Measurements from ENCODE around the gene PRKN. TPM values are rescaled to one million over a fixed set of nuclear protein-coding genes. Genes with fewer than 3 reads are reported as not detected.

The PRKN gene
- total RNA-seq, 2 donors from 2014 or later, result 10.7 to 21.2 TPM

DNA sequence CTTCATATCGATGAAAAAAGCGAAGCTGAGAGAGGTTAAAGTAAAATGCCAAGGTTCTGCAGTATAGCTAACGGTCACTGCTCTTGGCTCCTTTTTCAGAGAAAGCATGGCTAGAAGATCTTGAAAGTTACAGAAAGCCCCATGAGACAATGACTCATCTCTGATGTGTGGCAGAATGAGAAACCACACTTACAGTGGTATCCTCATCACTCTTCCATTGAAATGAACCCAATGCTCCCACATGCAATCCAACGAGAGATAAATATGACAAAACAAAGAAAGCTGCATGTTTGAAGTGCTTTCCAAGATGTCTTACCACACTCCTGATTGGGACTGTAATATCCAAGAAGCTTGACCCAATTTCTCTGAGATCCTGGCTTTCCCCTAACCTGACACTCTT, 694.9 kb downstream of the PRKN start:
- WGBS, result 69% methylated on average over 4 of the region's 4 CpGs
- no peaks in the 10 kb centered on the region for H3K9me3 ChIP-seq
- intact Hi-C loops (cut with DNase I), result no loop called here

DNA sequence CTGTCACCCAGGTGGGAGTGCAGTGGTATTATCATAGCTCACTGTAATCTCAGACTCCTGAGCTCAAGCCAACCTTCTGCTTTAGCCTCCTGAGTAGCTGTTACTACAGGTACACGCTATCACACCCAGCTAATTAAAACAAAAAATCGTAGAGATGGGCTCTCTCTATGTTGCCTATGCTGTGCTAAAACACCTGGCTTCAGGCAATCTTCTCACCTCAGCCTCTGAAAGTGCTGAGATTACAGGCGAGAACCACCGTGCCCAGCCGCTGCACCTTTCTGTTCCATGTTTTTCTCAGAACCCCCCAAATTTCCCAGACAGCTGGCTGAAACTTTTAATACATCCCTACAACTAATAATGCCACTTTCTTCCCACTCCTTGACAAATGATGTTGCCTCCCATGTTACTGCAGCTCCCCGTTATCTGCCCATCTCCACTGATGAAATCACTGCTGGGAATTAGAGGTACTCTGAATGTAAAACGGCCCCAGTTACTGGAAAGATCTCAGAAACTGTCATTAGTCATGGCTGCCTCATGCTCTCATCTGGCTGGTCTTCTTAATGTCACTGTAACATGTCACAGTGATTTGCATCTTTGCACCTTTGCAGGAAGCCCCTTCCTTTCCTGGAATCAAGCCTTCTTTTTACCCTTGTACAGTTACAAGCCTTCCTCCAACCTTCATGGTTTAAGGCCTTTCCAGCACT, 697.5 kb downstream of the PRKN start:
- Histone ChIP-seq H3K4me3 (no peak overlapping the region), H3K4me1 (replicated peaks) (no peaks in the 10 kb centered on the region), H3K9me3 (no peaks in the 10 kb centered on the region), H3K27ac (no peak overlapping the region), H3K36me3 (no peaks in the 10 kb centered on the region), H3K27me3 (replicated peaks; ENCODE audit: insufficient read depth) (no peaks in the 10 kb centered on the region)
- intact Hi-C loops (cut with DNase I), result no loop called here
- no peak for TF ChIP-seq POLR2AphosphoS5 (IDR thresholded peaks at IDR 0.05)
- no peak for TF ChIP-seq POLR2A (IDR thresholded peaks at IDR 0.05)
- TF ChIP-seq, protein P1, sequence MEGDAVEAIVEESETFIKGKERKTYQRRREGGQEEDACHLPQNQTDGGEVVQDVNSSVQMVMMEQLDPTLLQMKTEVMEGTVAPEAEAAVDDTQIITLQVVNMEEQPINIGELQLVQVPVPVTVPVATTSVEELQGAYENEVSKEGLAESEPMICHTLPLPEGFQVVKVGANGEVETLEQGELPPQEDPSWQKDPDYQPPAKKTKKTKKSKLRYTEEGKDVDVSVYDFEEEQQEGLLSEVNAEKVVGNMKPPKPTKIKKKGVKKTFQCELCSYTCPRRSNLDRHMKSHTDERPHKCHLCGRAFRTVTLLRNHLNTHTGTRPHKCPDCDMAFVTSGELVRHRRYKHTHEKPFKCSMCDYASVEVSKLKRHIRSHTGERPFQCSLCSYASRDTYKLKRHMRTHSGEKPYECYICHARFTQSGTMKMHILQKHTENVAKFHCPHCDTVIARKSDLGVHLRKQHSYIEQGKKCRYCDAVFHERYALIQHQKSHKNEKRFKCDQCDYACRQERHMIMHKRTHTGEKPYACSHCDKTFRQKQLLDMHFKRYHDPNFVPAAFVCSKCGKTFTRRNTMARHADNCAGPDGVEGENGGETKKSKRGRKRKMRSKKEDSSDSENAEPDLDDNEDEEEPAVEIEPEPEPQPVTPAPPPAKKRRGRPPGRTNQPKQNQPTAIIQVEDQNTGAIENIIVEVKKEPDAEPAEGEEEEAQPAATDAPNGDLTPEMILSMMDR (IDR thresholded peaks at IDR 0.05), result no peak
- WGBS, result 77% methylated on average over 7 of the region's 7 CpGs
- no peak for DNase-seq (ENCODE audit: low spot score)

More for the DNA sequence above, 694.9 kb downstream of the PRKN start:
- H3K36me3 ChIP-seq, result no peaks in the 10 kb centered on the region
- DNase-seq (ENCODE audit: low spot score), result no peak
- no peak overlapping the region for H3K27ac ChIP-seq
- H3K27me3 ChIP-seq (replicated peaks; ENCODE audit: insufficient read depth), result no peaks in the 10 kb centered on the region
- no peak for TF ChIP-seq POLR2A (IDR thresholded peaks at IDR 0.05)
- TF ChIP-seq, protein P1 (IDR thresholded peaks at IDR 0.05), result no peak
- no peak for TF ChIP-seq POLR2AphosphoS5 (IDR thresholded peaks at IDR 0.05)
- no peak overlapping the region for H3K4me3 ChIP-seq
- H3K4me1 ChIP-seq (replicated peaks), result no peaks in the 10 kb centered on the region

DNA sequence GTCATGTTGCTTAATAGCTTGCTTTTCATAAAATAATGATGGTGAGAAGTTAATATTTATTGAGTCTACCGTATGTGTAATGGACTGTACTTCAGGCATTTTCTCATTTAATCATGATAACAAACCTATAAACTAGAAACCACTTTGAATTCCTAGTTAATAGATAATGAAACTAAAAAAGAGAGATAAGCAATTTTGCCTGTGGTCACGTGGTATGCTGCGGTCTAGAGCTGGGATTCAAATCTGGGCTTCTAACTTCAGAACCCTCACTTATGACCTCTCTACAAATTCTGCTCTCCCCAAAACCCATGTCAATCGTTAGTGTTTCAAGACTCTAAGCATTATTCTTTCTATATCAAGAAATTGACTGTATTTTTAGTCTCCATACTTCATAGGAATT, 700.7 kb downstream of the PRKN start:
- TF ChIP-seq POLR2A (IDR thresholded peaks at IDR 0.05) (no peak), POLR2AphosphoS5 (IDR thresholded peaks at IDR 0.05) (no peak)
- TF ChIP-seq, protein P1 (IDR thresholded peaks at IDR 0.05), result no peak
- no peak overlapping the region for H3K27ac ChIP-seq
- no peak for DNase-seq (ENCODE audit: low spot score)
- intact Hi-C loops (cut with DNase I), result no loop called here
- no peaks in the 10 kb centered on the region for H3K9me3 ChIP-seq
- no peaks in the 10 kb centered on the region for H3K27me3 ChIP-seq (replicated peaks; ENCODE audit: insufficient read depth)
- no peak overlapping the region for H3K4me3 ChIP-seq
- no peaks in the 10 kb centered on the region for H3K4me1 ChIP-seq (replicated peaks)
- WGBS, result 49% methylated on average over 4 of the region's 4 CpGs
- H3K36me3 ChIP-seq, result no peaks in the 10 kb centered on the region

DNA sequence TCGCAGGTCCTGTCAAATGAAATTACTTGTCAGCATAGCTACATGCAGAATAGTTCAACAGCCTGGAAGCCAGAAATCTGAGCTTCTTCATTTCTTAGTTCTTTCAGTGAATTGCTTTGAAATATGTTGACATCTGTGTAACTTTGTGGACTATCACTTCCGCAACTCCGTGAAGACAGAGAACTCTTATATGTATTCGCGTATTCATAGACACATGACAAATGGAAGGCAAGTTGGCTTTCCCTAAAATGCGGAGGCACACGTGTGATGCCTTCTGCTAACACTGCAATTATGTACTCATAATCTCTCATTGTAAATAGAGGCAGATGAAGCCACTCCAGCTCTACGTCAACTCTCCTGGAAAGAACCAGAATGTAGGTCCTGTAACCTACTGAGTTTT, 701.5 kb downstream of the PRKN start:
- TF ChIP-seq POLR2A (IDR thresholded peaks at IDR 0.05) (no peak), POLR2AphosphoS5 (IDR thresholded peaks at IDR 0.05) (no peak)
- TF ChIP-seq, protein P1 (IDR thresholded peaks at IDR 0.05), result no peak
- Histone ChIP-seq H3K4me1 (replicated peaks) (no peaks in the 10 kb centered on the region), H3K4me3 (no peak overlapping the region), H3K27ac (no peak overlapping the region), H3K36me3 (no peaks in the 10 kb centered on the region), H3K9me3 (no peaks in the 10 kb centered on the region), H3K27me3 (replicated peaks; ENCODE audit: insufficient read depth) (no peaks in the 10 kb centered on the region)
- intact Hi-C loops (cut with DNase I), result no loop called here
- WGBS, result 85% methylated on average over 8 of the region's 8 CpGs
- DNase-seq (ENCODE audit: low spot score), result no peak

DNA sequence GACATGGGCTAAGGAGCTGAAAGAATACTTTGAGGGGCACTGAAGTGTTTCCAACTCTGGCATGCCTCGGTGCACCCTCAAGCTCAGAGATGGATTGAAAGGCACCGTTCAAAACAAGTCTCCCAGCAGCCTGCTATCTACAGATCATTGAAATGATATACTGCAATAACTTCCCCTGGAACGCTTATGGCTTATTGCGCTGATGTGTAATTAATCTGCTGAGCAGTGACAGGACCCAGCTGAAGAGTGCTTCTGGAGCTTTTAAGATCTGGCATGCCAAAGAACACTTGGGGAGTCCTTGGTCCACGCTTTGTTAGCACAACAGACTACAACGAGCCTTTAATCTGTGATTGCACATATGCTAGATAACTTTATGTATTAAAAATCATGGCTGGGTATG, 708.2 kb downstream of the PRKN start:
- no peaks in the 10 kb centered on the region for H3K4me1 ChIP-seq (replicated peaks)
- no peak overlapping the region for H3K27ac ChIP-seq
- H3K36me3 ChIP-seq, result no peaks in the 10 kb centered on the region
- TF ChIP-seq POLR2AphosphoS5 (IDR thresholded peaks at IDR 0.05) (no peak), POLR2A (IDR thresholded peaks at IDR 0.05) (no peak)
- TF ChIP-seq, protein P1 (IDR thresholded peaks at IDR 0.05), result no peak
- WGBS, result 44% methylated on average over 6 of the region's 6 CpGs
- H3K9me3 ChIP-seq, result no peaks in the 10 kb centered on the region
- H3K27me3 ChIP-seq (replicated peaks; ENCODE audit: insufficient read depth), result no peaks in the 10 kb centered on the region
- intact Hi-C loops (cut with DNase I), result no loop called here
- no peak overlapping the region for H3K4me3 ChIP-seq
- DNase-seq (ENCODE audit: low spot score), result no peak
